ENCODE measurements around the gene ROR1. TPM values are rescaled to one million over a fixed set of nuclear protein-coding genes. Genes with fewer than 3 reads are reported as not detected.

ROR1 gene
- total RNA-seq, 4 donors from 2014 or later, result 10.6 to 21.7 (median 15.1) TPM

GRCh38 chr1:63871463-63871862 lies 97.6 kb downstream of the ROR1 start:
- WGBS, result 50% methylated on average over 1 of the region's 1 CpG
- DNase-seq (ENCODE audit: low spot score in 2 of 2), result no peak
- Histone ChIP-seq H3K9me3 (no peaks in the 10 kb centered on the region), H3K27me3 (no peaks in the 10 kb centered on the region), H3K27ac (no peak overlapping the region), H3K4me1 (peaks cover 57% of the 10 kb centered on the region), H3K4me3 (no peak overlapping the region), H3K36me3 (no peaks in the 10 kb centered on the region)
- TF ChIP-seq POLR2A (IDR thresholded peaks at IDR 0.05), result no peak
- no peak for TF ChIP-seq EP300 (IDR thresholded peaks at IDR 0.05)
- TF ChIP-seq POLR2AphosphoS5 (IDR thresholded peaks at IDR 0.05), result no peak
- no peak for TF ChIP-seq CTCF (IDR thresholded peaks at IDR 0.05)

- no peak overlapping the region for H3K27ac ChIP-seq
- H3K4me3 ChIP-seq, result no peak overlapping the region
- H3K9me3 ChIP-seq, result no peaks in the 10 kb centered on the region
- H3K36me3 ChIP-seq, result no peaks in the 10 kb centered on the region
- peaks cover 43% of the 10 kb centered on the region for H3K4me1 ChIP-seq
- 88% methylated on average over 3 of the region's 3 CpGs for WGBS
- no peak for DNase-seq (ENCODE audit: low spot score in 2 of 2)
- no peaks in the 10 kb centered on the region for H3K27me3 ChIP-seq
- TF ChIP-seq POLR2AphosphoS5 (IDR thresholded peaks at IDR 0.05) (no peak), EP300 (IDR thresholded peaks at IDR 0.05) (no peak), CTCF (IDR thresholded peaks at IDR 0.05) (no peak), POLR2A (IDR thresholded peaks at IDR 0.05) (no peak)
Measured at GRCh38 chr1:63873751-63874150, 99.9 kb downstream of the ROR1 start.

- no peak for DNase-seq (ENCODE audit: low spot score in 2 of 2)
- Histone ChIP-seq H3K27ac (no peak overlapping the region), H3K4me1 (peaks cover 40% of the 10 kb centered on the region), H3K4me3 (no peak overlapping the region), H3K27me3 (no peaks in the 10 kb centered on the region), H3K9me3 (no peaks in the 10 kb centered on the region), H3K36me3 (no peaks in the 10 kb centered on the region)
- TF ChIP-seq CTCF (IDR thresholded peaks at IDR 0.05) (no peak), POLR2A (IDR thresholded peaks at IDR 0.05) (no peak), POLR2AphosphoS5 (IDR thresholded peaks at IDR 0.05) (no peak), EP300 (IDR thresholded peaks at IDR 0.05) (no peak)
- 61% methylated on average over 1 of the region's 1 CpG for WGBS
Measured at GRCh38 chr1:63874278-63874880, 100.6 kb downstream of the ROR1 start.

GRCh38 chr1:63875636-63876035 lies 101.8 kb downstream of the ROR1 start:
- Histone ChIP-seq H3K9me3 (no peaks in the 10 kb centered on the region), H3K4me3 (no peak overlapping the region), H3K4me1 (peaks cover 37% of the 10 kb centered on the region), H3K27ac (no peak overlapping the region), H3K27me3 (no peaks in the 10 kb centered on the region), H3K36me3 (no peaks in the 10 kb centered on the region)
- no peak for DNase-seq (ENCODE audit: low spot score in 2 of 2)
- TF ChIP-seq EP300 (IDR thresholded peaks at IDR 0.05) (no peak), POLR2AphosphoS5 (IDR thresholded peaks at IDR 0.05) (no peak), CTCF (IDR thresholded peaks at IDR 0.05) (no peak), POLR2A (IDR thresholded peaks at IDR 0.05) (no peak)

- 87% methylated on average over 8 of the region's 8 CpGs for WGBS
- H3K9me3 ChIP-seq, result no peaks in the 10 kb centered on the region
Measured at GRCh38 chr1:63877021-63877767, 103.4 kb downstream of the ROR1 start.

More at GRCh38 chr1:63877021-63877767, 103.4 kb downstream of the ROR1 start:
- peaks cover 28% of the 10 kb centered on the region for H3K4me1 ChIP-seq
- H3K27ac ChIP-seq, result no peak overlapping the region
- DNase-seq (ENCODE audit: low spot score in 2 of 2), result no peak
- no peak for TF ChIP-seq POLR2AphosphoS5 (IDR thresholded peaks at IDR 0.05)
- no peaks in the 10 kb centered on the region for H3K27me3 ChIP-seq
- no peak overlapping the region for H3K4me3 ChIP-seq
- H3K36me3 ChIP-seq, result no peaks in the 10 kb centered on the region

All from suprapubic skin (tissue), 4 donors.